GM12878 (cell line): Measurements from ENCODE around the gene ZNF888. TPM values are rescaled to one million over a fixed set of nuclear protein-coding genes. Genes with fewer than 3 reads are reported as not detected.

Experiments used
- BRCA1 ChIP-seq: IDR thresholded peaks from 2 replicates; pipeline ENCODE4 v1.6.1; 2011; ENCODE audit warnings: low read depth, low read length, improper control_type of control experiment
- CBFB ChIP-seq: IDR thresholded peaks from 2 replicates; pipeline ENCODE4 v1.6.1; 2016; ENCODE audit warnings: antibody characterized with exemption, low read depth
- DPF2 ChIP-seq: fragments of 450-650 bp; IDR thresholded peaks from 2 replicates; pipeline ENCODE4 v1.6.1; 2017; ENCODE audit warnings: mild to moderate bottlenecking
- NFYB ChIP-seq: IDR thresholded peaks from 2 replicates; pipeline ENCODE4 v1.6.1; 2011; ENCODE audit warnings: low read depth, mild to moderate bottlenecking, low read length, improper control_type of control experiment, moderate library complexity; ENCODE audit not compliant: insufficient read depth
- NR2C2 ChIP-seq: IDR thresholded peaks from 2 replicates; pipeline ENCODE4 v1.6.1; 2011; ENCODE audit warnings: borderline replicate concordance, low read depth; ENCODE audit not compliant: control insufficient read depth, insufficient read length
- NR2F1 ChIP-seq: fragments of 450-650 bp; conservative IDR thresholded peaks from 2 replicates; pipeline ENCODE4 v1.6.1; 2017; ENCODE audit warnings: mild to moderate bottlenecking
- NRF1 ChIP-seq: conservative IDR thresholded peaks from 2 replicates; pipeline ENCODE4 v1.6.1; 2011; ENCODE audit warnings: mild to moderate bottlenecking, low read depth, low read length, improper control_type of control experiment
- PAX5 ChIP-seq: IDR thresholded peaks from 2 replicates; pipeline ENCODE4 v1.6.1; 2011; ENCODE audit warnings: low read depth, low read length, borderline replicate concordance
- RAD51 ChIP-seq: fragments of 450-650 bp; IDR thresholded peaks from 2 replicates; pipeline ENCODE4 v1.6.1; 2016; ENCODE audit warnings: moderate library complexity, mild to moderate bottlenecking, inconsistent platforms
- SMC3 ChIP-seq: IDR thresholded peaks from 2 replicates; pipeline ENCODE4 v1.6.1; 2011; ENCODE audit warnings: low read length, improper control_type of control experiment, borderline replicate concordance
- STAT3 ChIP-seq: IDR thresholded peaks from 2 replicates; pipeline ENCODE4 v1.6.1; 2011; ENCODE audit warnings: low read depth, low read length, improper control_type of control experiment
- YY1 ChIP-seq: IDR thresholded peaks from 2 replicates; pipeline ENCODE4 v1.6.1; 2011; ENCODE audit warnings: low read depth, mild to moderate bottlenecking, low read length
- ZNF24 ChIP-seq: fragments of 450-650 bp; IDR thresholded peaks from 2 replicates; pipeline ENCODE4 v1.6.1; 2017; ENCODE audit warnings: antibody characterized with exemption, mild to moderate bottlenecking
- ZNF687 ChIP-seq: fragments of 450-650 bp; IDR thresholded peaks from 2 replicates; pipeline ENCODE4 v1.6.1; 2017; ENCODE audit warnings: mild to moderate bottlenecking, moderate library complexity
- ZSCAN29 ChIP-seq: fragments of 450-650 bp; IDR thresholded peaks from 2 replicates; pipeline ENCODE4 v1.6.1; 2017; ENCODE audit warnings: mild to moderate bottlenecking, moderate library complexity
- polyA plus RNA-seq, 11 experiments: library from polyadenylated mRNA; depleted of rRNA in 4 of 11; unstranded in 6 of 11; stranded (reverse) in 5 of 11; fragments of >200 nt; fragmentation: Nextera tagmentation in 4 of 11; fragmentation: Illumina TruSeq in 1 of 11; extraction: Ambion mirVana in 4 of 11; extraction: Trizol in 1 of 11; gene quantifications; 1 replicate in 1 of 11; 2 replicates in 10 of 11; pipeline versions ENCODE4 v1.2.1 to v1.2.3, GENCODE V29; 2011 to 2016; ENCODE audit warnings: inconsistent platforms in 2 of 11, missing spikeins in 2 of 11, low read depth in 1 of 11
- total RNA-seq, 4 experiments: library from RNA; depleted of rRNA in 3 of 4; stranded (reverse); fragments of >200 nt in 3 of 4; fragmentation: Illumina TruSeq in 1 of 4; extraction: Trizol in 1 of 4; gene quantifications; 2 replicates each; pipeline versions ENCODE4 v1.2.1 to v1.2.3, GENCODE V29; 2013 to 2021
- TF ChIP-seq, protein P1 (sequence below): fragments of 450-650 bp; IDR thresholded peaks from 2 replicates; pipeline ENCODE4 v1.6.1; 2016; ENCODE audit warnings: mild to moderate bottlenecking, moderate library complexity, borderline replicate concordance
- TF ChIP-seq, protein P2 (sequence below): fragments of 450-650 bp; formaldehyde crosslinking; IDR thresholded peaks from 2 replicates; pipeline ENCODE4 v1.5.0; 2022; ENCODE audit warnings: mild to moderate bottlenecking, missing genetic modification characterization
- TF ChIP-seq, protein P3 (sequence below): fragments of 450-650 bp; IDR thresholded peaks from 2 replicates; pipeline ENCODE4 v1.6.1; 2016; ENCODE audit warnings: mild to moderate bottlenecking

The ZNF888 gene
- total and polyA plus RNA-seq, 10 of the 15 experiments (the other 5 are each of a cell fraction or from before 2014, with no cell fraction given): 0.26 to 4.3 (median 2.7) TPM

GRCh38 chr19:52936151-52936953 is 13.1 kb upstream of the ZNF888 start (continued):
- TF ChIP-seq SMC3 (no peak), NR2F1 (no peak; the same call in 1 of the 2 replicates), YY1 (no peak), DPF2 (peak; percentile 25; the same call in 1 of the 2 replicates), NRF1 (no peak), NR2C2 (no peak), CBFB (no peak), RAD51 (no peak), PAX5 (no peak), BRCA1 (no peak), ZNF24 (no peak), STAT3 (no peak), ZNF687 (peak; percentile 75), NFYB (no peak), ZSCAN29 (no peak)
- TF ChIP-seq, protein P1, sequence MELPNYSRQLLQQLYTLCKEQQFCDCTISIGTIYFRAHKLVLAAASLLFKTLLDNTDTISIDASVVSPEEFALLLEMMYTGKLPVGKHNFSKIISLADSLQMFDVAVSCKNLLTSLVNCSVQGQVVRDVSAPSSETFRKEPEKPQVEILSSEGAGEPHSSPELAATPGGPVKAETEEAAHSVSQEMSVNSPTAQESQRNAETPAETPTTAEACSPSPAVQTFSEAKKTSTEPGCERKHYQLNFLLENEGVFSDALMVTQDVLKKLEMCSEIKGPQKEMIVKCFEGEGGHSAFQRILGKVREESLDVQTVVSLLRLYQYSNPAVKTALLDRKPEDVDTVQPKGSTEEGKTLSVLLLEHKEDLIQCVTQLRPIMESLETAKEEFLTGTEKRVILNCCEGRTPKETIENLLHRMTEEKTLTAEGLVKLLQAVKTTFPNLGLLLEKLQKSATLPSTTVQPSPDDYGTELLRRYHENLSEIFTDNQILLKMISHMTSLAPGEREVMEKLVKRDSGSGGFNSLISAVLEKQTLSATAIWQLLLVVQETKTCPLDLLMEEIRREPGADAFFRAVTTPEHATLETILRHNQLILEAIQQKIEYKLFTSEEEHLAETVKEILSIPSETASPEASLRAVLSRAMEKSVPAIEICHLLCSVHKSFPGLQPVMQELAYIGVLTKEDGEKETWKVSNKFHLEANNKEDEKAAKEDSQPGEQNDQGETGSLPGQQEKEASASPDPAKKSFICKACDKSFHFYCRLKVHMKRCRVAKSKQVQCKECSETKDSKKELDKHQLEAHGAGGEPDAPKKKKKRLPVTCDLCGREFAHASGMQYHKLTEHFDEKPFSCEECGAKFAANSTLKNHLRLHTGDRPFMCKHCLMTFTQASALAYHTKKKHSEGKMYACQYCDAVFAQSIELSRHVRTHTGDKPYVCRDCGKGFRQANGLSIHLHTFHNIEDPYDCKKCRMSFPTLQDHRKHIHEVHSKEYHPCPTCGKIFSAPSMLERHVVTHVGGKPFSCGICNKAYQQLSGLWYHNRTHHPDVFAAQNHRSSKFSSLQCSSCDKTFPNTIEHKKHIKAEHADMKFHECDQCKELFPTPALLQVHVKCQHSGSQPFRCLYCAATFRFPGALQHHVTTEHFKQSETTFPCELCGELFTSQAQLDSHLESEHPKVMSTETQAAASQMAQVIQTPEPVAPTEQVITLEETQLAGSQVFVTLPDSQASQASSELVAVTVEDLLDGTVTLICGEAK: no peak
- TF ChIP-seq, protein P2, sequence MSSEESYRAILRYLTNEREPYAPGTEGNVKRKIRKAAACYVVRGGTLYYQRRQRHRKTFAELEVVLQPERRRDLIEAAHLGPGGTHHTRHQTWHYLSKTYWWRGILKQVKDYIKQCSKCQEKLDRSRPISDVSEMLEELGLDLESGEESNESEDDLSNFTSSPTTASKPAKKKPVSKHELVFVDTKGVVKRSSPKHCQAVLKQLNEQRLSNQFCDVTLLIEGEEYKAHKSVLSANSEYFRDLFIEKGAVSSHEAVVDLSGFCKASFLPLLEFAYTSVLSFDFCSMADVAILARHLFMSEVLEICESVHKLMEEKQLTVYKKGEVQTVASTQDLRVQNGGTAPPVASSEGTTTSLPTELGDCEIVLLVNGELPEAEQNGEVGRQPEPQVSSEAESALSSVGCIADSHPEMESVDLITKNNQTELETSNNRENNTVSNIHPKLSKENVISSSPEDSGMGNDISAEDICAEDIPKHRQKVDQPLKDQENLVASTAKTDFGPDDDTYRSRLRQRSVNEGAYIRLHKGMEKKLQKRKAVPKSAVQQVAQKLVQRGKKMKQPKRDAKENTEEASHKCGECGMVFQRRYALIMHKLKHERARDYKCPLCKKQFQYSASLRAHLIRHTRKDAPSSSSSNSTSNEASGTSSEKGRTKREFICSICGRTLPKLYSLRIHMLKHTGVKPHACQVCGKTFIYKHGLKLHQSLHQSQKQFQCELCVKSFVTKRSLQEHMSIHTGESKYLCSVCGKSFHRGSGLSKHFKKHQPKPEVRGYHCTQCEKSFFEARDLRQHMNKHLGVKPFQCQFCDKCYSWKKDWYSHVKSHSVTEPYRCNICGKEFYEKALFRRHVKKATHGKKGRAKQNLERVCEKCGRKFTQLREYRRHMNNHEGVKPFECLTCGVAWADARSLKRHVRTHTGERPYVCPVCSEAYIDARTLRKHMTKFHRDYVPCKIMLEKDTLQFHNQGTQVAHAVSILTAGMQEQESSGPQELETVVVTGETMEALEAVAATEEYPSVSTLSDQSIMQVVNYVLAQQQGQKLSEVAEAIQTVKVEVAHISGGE: no peak
- TF ChIP-seq, protein P3, sequence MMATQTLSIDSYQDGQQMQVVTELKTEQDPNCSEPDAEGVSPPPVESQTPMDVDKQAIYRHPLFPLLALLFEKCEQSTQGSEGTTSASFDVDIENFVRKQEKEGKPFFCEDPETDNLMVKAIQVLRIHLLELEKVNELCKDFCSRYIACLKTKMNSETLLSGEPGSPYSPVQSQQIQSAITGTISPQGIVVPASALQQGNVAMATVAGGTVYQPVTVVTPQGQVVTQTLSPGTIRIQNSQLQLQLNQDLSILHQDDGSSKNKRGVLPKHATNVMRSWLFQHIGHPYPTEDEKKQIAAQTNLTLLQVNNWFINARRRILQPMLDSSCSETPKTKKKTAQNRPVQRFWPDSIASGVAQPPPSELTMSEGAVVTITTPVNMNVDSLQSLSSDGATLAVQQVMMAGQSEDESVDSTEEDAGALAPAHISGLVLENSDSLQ: no peak; the same call in 1 of the 2 replicates
